K562 (cell line): ENCODE results near the gene UNC50. TPM values are rescaled to one million over a fixed set of nuclear protein-coding genes. Genes with fewer than 3 reads are reported as not detected.

Experiments used
- ETV6 ChIP-seq, 3 experiments: fragments of 150-350 bp in 1 of 3; sonication (generic) in 1 of 3; formaldehyde crosslinking in 1 of 3; IDR thresholded peaks; 2 replicates each; pipeline versions ENCODE4 v1.6.1 to v1.8.0; 2014 to 2022; ENCODE audit warnings: borderline replicate concordance in 2 of 3, low read depth in 2 of 3, antibody characterized with exemption in 1 of 3, low read length in 1 of 3, mild to moderate bottlenecking in 1 of 3, missing genetic modification reagents in 1 of 3
- JUN ChIP-seq, 2 experiments: sonication (generic) in 1 of 2; formaldehyde crosslinking in 1 of 2; IDR thresholded peaks; 2 replicates each; pipeline versions ENCODE4 v1.6.1 to v1.8.0; 2012 to 2022; ENCODE audit warnings: borderline replicate concordance in 2 of 2, mild to moderate bottlenecking in 2 of 2, improper control_type of control experiment in 1 of 2, low read depth in 1 of 2, low read length in 1 of 2, missing genetic modification reagents in 1 of 2
- ZC3H8 ChIP-seq: fragments of 450-650 bp; IDR thresholded peaks from 2 replicates; pipeline ENCODE4 v1.6.1; 2017
- ZNF174 ChIP-seq: fragments of 250-450 bp; sonication (Bioruptor Pico); IDR thresholded peaks from 2 replicates; pipeline ENCODE4 v1.4.0; 2020; ENCODE audit warnings: mild to moderate bottlenecking
- ZNF518B ChIP-seq: fragments of 250-450 bp; sonication (Bioruptor Pico); IDR thresholded peaks from 2 replicates; pipeline ENCODE4 v1.5.0; 2021; ENCODE audit warnings: mild to moderate bottlenecking, moderate library complexity
- ZNF696 ChIP-seq: fragments of 250-450 bp; sonication (Bioruptor Pico); conservative IDR thresholded peaks from 2 replicates; pipeline ENCODE4 v1.4.0; 2020; ENCODE audit warnings: mild to moderate bottlenecking, moderate library complexity
- ZNF699 ChIP-seq: fragments of 250-450 bp; sonication (Bioruptor Pico); IDR thresholded peaks from 2 replicates; pipeline ENCODE4 v1.8.0; 2021; ENCODE audit warnings: mild to moderate bottlenecking, moderate library complexity; ENCODE audit not compliant: insufficient replicate concordance
- ZNF707 ChIP-seq: fragments of 250-450 bp; sonication (Bioruptor Pico); conservative IDR thresholded peaks from 2 replicates; pipeline ENCODE4 v1.8.0; 2022; ENCODE audit warnings: inconsistent platforms, mild to moderate bottlenecking, moderate library complexity
- polyA plus RNA-seq, 8 experiments: library from polyadenylated mRNA; depleted of rRNA in 4 of 8; stranded (reverse) in 5 of 8; unstranded in 3 of 8; fragments of >200 nt; fragmentation: Nextera tagmentation in 2 of 8; fragmentation: Illumina TruSeq in 1 of 8; extraction: Ambion mirVana in 2 of 8; extraction: Trizol in 1 of 8; gene quantifications; 2 replicates each; pipeline versions ENCODE4 v1.2.1 to v1.2.3, GENCODE V29; 2011 to 2014; ENCODE audit warnings: inconsistent platforms in 1 of 8, missing spikeins in 1 of 8
- total RNA-seq, 7 experiments: library from RNA; depleted of rRNA in 6 of 7; stranded (reverse); fragments of >200 nt in 6 of 7; fragmentation: Illumina TruSeq in 2 of 7; extraction: Trizol in 2 of 7; gene quantifications; 2 replicates each; pipeline versions ENCODE4 v1.2.1 to v1.2.3, GENCODE V29; 2011 to 2021; ENCODE audit warnings: low replicate concordance in 1 of 7

The UNC50 gene
- total and polyA plus RNA-seq, 9 of the 15 experiments (the other 6 are each of a cell fraction or from before 2014, with no cell fraction given), result 30.0 to 52.9 (median 35.9) TPM

DNA sequence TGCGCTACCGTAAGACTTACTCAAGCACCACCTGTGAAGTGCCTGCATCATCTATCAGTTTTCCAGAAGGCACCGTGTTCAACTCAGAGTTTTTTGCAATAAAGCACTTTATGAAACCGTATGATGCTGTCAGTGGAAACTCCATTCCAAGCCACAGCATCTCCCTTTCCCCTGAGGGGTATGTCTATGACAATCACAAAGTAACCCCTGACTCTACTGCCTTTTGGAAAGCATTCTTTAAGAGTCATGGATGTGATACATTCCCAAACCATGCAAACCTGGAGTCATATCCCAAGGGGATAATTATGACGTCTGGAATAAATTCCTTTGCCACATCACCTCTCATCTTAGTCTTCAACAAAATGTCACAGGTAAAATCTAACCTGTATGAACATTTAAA is 39.2 kb downstream of the UNC50 start (continued):
- TF ChIP-seq ZNF518B (CRISPR knock-in tag), result no peak
- TF ChIP-seq ZNF699 (CRISPR knock-in tag), result no peak
- TF ChIP-seq ZNF696 (CRISPR knock-in tag), result no peak
- no peak for TF ChIP-seq ZC3H8
- TF ChIP-seq ZNF174 (CRISPR knock-in tag), result no peak
- TF ChIP-seq JUN (IDR thresholded peaks at IDR 0.05; ENCODE audit: borderline replicate concordance, low read depth, low read length), result no peak
- TF ChIP-seq JUN (CRISPR knock-in tag; IDR thresholded peaks at IDR 0.05; ENCODE audit: borderline replicate concordance), result no peak
- no peak for TF ChIP-seq ZNF707 (CRISPR knock-in tag)
- no peak for TF ChIP-seq ETV6 (IDR thresholded peaks at IDR 0.05; ENCODE audit: borderline replicate concordance in 1 of 2, low read depth in 2 of 2, low read length in 1 of 2)
- TF ChIP-seq ETV6 (CRISPR knock-in tag; IDR thresholded peaks at IDR 0.05; ENCODE audit: borderline replicate concordance), result no peak
- TF ChIP-seq, all 486 proteins: peak for 0
